IMR-90 (cell line): Measurements from ENCODE around the gene SLC45A2. TPM values are rescaled to one million over a fixed set of nuclear protein-coding genes. Genes with fewer than 3 reads are reported as not detected.

Experiments
- ATAC-seq: fragments of 200-7000 bp; cut with Tn5 transposase; 2 replicates; pipeline ENCODE4 v1.9.1; 2020; ENCODE audit warnings: low read depth, mild to moderate bottlenecking, moderate library complexity
- BruUV-seq: library from RNA; stranded (reverse); fragments of 400-500 nt; replicated peaks from 2 replicates; lab custom pipeline; 2021; lab: Mats Ljungman, UMichigan
- CTCF ChIA-PET: fragments of 300-600 bp; formaldehyde crosslinking; extraction: SDS; loops from one replicate; lab custom pipeline; 2021; ENCODE audit warnings: antibody characterized with exemption; lab: Yijun Ruan, JAX
- POLR2A ChIA-PET: fragments of 300-600 bp; sonication (Branson Sonifier 250); formaldehyde crosslinking; loops from one replicate; lab custom pipeline; 2022; ENCODE audit warnings: antibody characterized with exemption; ENCODE audit not compliant: unreplicated experiment; lab: Charles Lee
- DNase-seq: peaks from one replicate; pipeline ENCODE4 v3.0.0; 2013
- H2AFZ ChIP-seq: replicated peaks from 2 replicates; pipeline ENCODE3; 2013; ENCODE audit warnings: low read length, mild to moderate bottlenecking; ENCODE audit not compliant: poor library complexity
- H2AK5ac ChIP-seq: 2 replicates; pipeline ENCODE4 v1.6.1; 2013; ENCODE audit warnings: low read depth, low read length, inconsistent platforms
- H2AK9ac ChIP-seq: replicated peaks from 2 replicates; pipeline ENCODE3; 2013; ENCODE audit warnings: mild to moderate bottlenecking, low read depth, low read length, moderate library complexity; ENCODE audit not compliant: poor library complexity
- H2BK120ac ChIP-seq: 2 replicates; pipeline ENCODE4 v1.6.1; 2013; ENCODE audit warnings: low read depth, low read length, inconsistent platforms
- H2BK15ac ChIP-seq: 3 replicates; pipeline ENCODE4 v1.6.1; 2013; ENCODE audit warnings: low read depth, low read length, inconsistent platforms
- H2BK20ac ChIP-seq: 2 replicates; pipeline ENCODE4 v1.6.1; 2013; ENCODE audit warnings: low read depth, mild to moderate bottlenecking, inconsistent platforms, low read length, moderate library complexity
- H2BK5ac ChIP-seq: 2 replicates; pipeline ENCODE4 v1.6.1; 2013; ENCODE audit warnings: mild to moderate bottlenecking, low read depth, low read length, inconsistent platforms; ENCODE audit not compliant: poor library complexity, severe bottlenecking
- H3K14ac ChIP-seq: replicated peaks from 2 replicates; pipeline ENCODE4 v1.6.1; 2013; ENCODE audit warnings: low read depth, low read length, inconsistent platforms
- H3K18ac ChIP-seq: 2 replicates; pipeline ENCODE4 v1.6.1; 2013; ENCODE audit warnings: low read depth, low read length, control low read depth
- H3K23ac ChIP-seq: 2 replicates; pipeline ENCODE4 v1.6.1; 2013; ENCODE audit warnings: low read depth, low read length, inconsistent platforms
- H3K27ac ChIP-seq: 2 replicates; pipeline ENCODE4 v1.5.1; 2013; ENCODE audit warnings: mild to moderate bottlenecking, control low read depth, low read length; ENCODE audit not compliant: insufficient read depth
- H3K27me3 ChIP-seq: 2 replicates; pipeline ENCODE4 v1.6.1; 2013; ENCODE audit warnings: low read length; ENCODE audit not compliant: control insufficient read depth, insufficient read depth
- H3K36me3 ChIP-seq: 2 replicates; pipeline ENCODE4 v1.6.1; 2013; ENCODE audit warnings: low read length, mixed read lengths; ENCODE audit not compliant: control insufficient read depth, insufficient read depth
- H3K4ac ChIP-seq: 2 replicates; pipeline ENCODE4 v1.6.1; 2013; ENCODE audit warnings: low read depth, low read length, inconsistent platforms
- H3K4me1 ChIP-seq: 2 replicates; pipeline ENCODE4 v1.6.1; 2013; ENCODE audit warnings: low read length, mixed read lengths; ENCODE audit not compliant: control insufficient read depth, insufficient read depth
- H3K4me2 ChIP-seq: 2 replicates; pipeline ENCODE4 v1.6.1; 2013; ENCODE audit warnings: low read depth, mild to moderate bottlenecking, control low read depth, low read length, moderate library complexity
- H3K4me3 ChIP-seq: 2 replicates; pipeline ENCODE4 v1.5.1; 2013; ENCODE audit warnings: low read depth, mild to moderate bottlenecking, control low read depth, low read length, moderate library complexity; ENCODE audit not compliant: insufficient read depth
- H3K56ac ChIP-seq: 2 replicates; pipeline ENCODE4 v1.6.1; 2013; ENCODE audit warnings: low read length, inconsistent platforms; ENCODE audit not compliant: insufficient read depth; ENCODE audit errors: extremely low read depth
- H3K79me1 ChIP-seq, 2 experiments: 2 replicates each; pipeline ENCODE4 v1.6.1; 2013; ENCODE audit warnings: low read length in 2 of 2, inconsistent platforms in 1 of 2, low read depth in 1 of 2
- H3K9ac ChIP-seq: 2 replicates; pipeline ENCODE4 v1.6.1; 2013; ENCODE audit warnings: low read depth, low read length, control low read depth
- H3K9me1 ChIP-seq: 2 replicates; pipeline ENCODE4 v1.6.1; 2013; ENCODE audit warnings: low read length, inconsistent platforms; ENCODE audit not compliant: insufficient read depth
- H3K9me3 ChIP-seq: 2 replicates; pipeline ENCODE4 v1.6.1; 2013; ENCODE audit warnings: low read length; ENCODE audit not compliant: control insufficient read depth, insufficient read depth
- H4K20me1 ChIP-seq: 2 replicates; pipeline ENCODE4 v1.6.1; 2013; ENCODE audit warnings: low read length, inconsistent platforms; ENCODE audit not compliant: insufficient read depth
- H4K5ac ChIP-seq: 2 replicates; pipeline ENCODE4 v1.6.1; 2013; ENCODE audit warnings: mild to moderate bottlenecking, low read depth, low read length, control low read depth
- H4K8ac ChIP-seq, 2 experiments: 2 replicates each; pipeline ENCODE4 v1.6.1; 2013; ENCODE audit warnings: low read depth in 2 of 2, low read length in 2 of 2, control low read depth in 1 of 2, inconsistent platforms in 1 of 2
- H4K91ac ChIP-seq: 2 replicates; pipeline ENCODE4 v1.6.1; 2013; ENCODE audit warnings: low read depth, low read length, inconsistent platforms; ENCODE audit not compliant: insufficient read depth
- BHLHE40 ChIP-seq: fragments of 150-350 bp; IDR thresholded peaks from 2 replicates; pipeline ENCODE4 v1.6.1; 2016; ENCODE audit warnings: mild to moderate bottlenecking, low read depth, low read length
- CEBPB ChIP-seq: IDR thresholded peaks from 2 replicates; pipeline ENCODE4 v1.6.1; 2012; ENCODE audit warnings: low read depth, low read length, improper control_type of control experiment
- CHD1 ChIP-seq: IDR thresholded peaks from 2 replicates; pipeline ENCODE4 v1.6.1; 2012; ENCODE audit warnings: low read depth, low read length, improper control_type of control experiment
- CTCF ChIP-seq: conservative IDR thresholded peaks from 2 replicates; pipeline ENCODE4 v1.5.1; 2012; ENCODE audit warnings: mild to moderate bottlenecking, low read depth, low read length, improper control_type of control experiment
- ELK1 ChIP-seq: fragments of 150-350 bp; IDR thresholded peaks from 2 replicates; pipeline ENCODE4 v1.6.1; 2016; ENCODE audit warnings: low read depth, mild to moderate bottlenecking, low read length, moderate library complexity, borderline replicate concordance
- FOS ChIP-seq: fragments of 150-350 bp; IDR thresholded peaks from 2 replicates; pipeline ENCODE4 v1.6.1; 2016; ENCODE audit warnings: low read depth, low read length
- MAZ ChIP-seq: IDR thresholded peaks from 2 replicates; pipeline ENCODE4 v1.6.1; 2012; ENCODE audit warnings: low read depth, mild to moderate bottlenecking, low read length, improper control_type of control experiment, moderate library complexity, borderline replicate concordance
- MXI1 ChIP-seq: IDR thresholded peaks from 2 replicates; pipeline ENCODE4 v1.6.1; 2012; ENCODE audit warnings: low read depth, mild to moderate bottlenecking, low read length, moderate library complexity, borderline replicate concordance
- NFE2L2 ChIP-seq: fragments of 150-350 bp; IDR thresholded peaks from 2 replicates; pipeline ENCODE4 v1.6.1; 2016; ENCODE audit warnings: low read depth, mild to moderate bottlenecking, low read length
- POLR2A ChIP-seq: IDR thresholded peaks from 2 replicates; pipeline ENCODE4 v1.6.1; 2012; ENCODE audit warnings: mild to moderate bottlenecking, low read depth, low read length
- RAD21 ChIP-seq: IDR thresholded peaks from 2 replicates; pipeline ENCODE4 v1.6.1; 2012; ENCODE audit warnings: low read length, improper control_type of control experiment
- RCOR1 ChIP-seq: IDR thresholded peaks from 2 replicates; pipeline ENCODE4 v1.6.1; 2012; ENCODE audit warnings: mild to moderate bottlenecking, low read length, improper control_type of control experiment; ENCODE audit not compliant: insufficient replicate concordance
- RFX5 ChIP-seq: IDR thresholded peaks from 2 replicates; pipeline ENCODE4 v1.8.0; 2012; ENCODE audit warnings: low read depth, mild to moderate bottlenecking, low read length, moderate library complexity
- SMC3 ChIP-seq: fragments of 150-350 bp; IDR thresholded peaks from 2 replicates; pipeline ENCODE4 v1.6.1; 2016; ENCODE audit warnings: low read depth, mild to moderate bottlenecking, antibody characterized with exemption, low read length, moderate library complexity
- WGBS, 2 experiments: methylation state at CpG; one replicate each; pipeline versions ENCODE4 v1.1.5 to v1.1.7; 2013; ENCODE audit warnings: missing lambda C conversion rate in 2 of 2; ENCODE audit not compliant: insufficient read length in 1 of 2; ENCODE audit errors: extremely low coverage in 2 of 2; 5-methylcytosine and 5-hydroxymethylcytosine counted together
- dilution Hi-C: fragments of 300-500 bp; cut with HindIII; formaldehyde crosslinking; loops from one replicate; pipeline ENCODE4 v1.14.3; 2018; ENCODE audit warnings: low sequenced_read_pairs; ENCODE audit not compliant: unreplicated experiment
- in situ Hi-C: fragments of 300-500 bp; cut with MboI; formaldehyde crosslinking; loops from 3 replicates; pipeline ENCODE4 v1.14.3; 2019; ENCODE audit warnings: low sequenced_read_pairs, inconsistent platforms, mixed read lengths
- intact Hi-C: fragments of 100-400 bp; cut with micrococcal nuclease; formaldehyde crosslinking; loops from 2 replicates; pipeline ENCODE4 v1.10.0; 2022
- polyA plus RNA-seq, 3 experiments: library from polyadenylated mRNA; depleted of rRNA; stranded (reverse); fragments of >200 nt; gene quantifications; 2 replicates each; pipeline ENCODE4 v1.2.3, GENCODE V29; 2012; ENCODE audit warnings: low replicate concordance in 1 of 3
- total RNA-seq: library from RNA; depleted of rRNA; stranded (reverse); fragments of >200 nt; gene quantifications from 2 replicates; pipeline ENCODE4 v1.2.3, GENCODE V29; 2012
- TF ChIP-seq, protein P1 (sequence below): fragments of 150-350 bp; IDR thresholded peaks from 2 replicates; pipeline ENCODE4 v1.6.1; 2017; ENCODE audit warnings: mild to moderate bottlenecking, antibody characterized with exemption, low read length, low read depth

SLC45A2 gene
- total and polyA plus RNA-seq, 2 of the 4 experiments (the other 2 are of a cell fraction): 0.07 TPM; not detected in 1

GRCh38 chr5:34009610-34010009 lies 25.1 kb upstream of the SLC45A2 start:
- H3K4ac ChIP-seq: no peak overlapping the region
- H2BK120ac ChIP-seq: no peak overlapping the region
- no peak for TF ChIP-seq NFE2L2
- TF ChIP-seq ELK1: no peak
- TF ChIP-seq RFX5: no peak
- no peak for TF ChIP-seq RCOR1
- TF ChIP-seq RAD21: no peak
- TF ChIP-seq, protein P1, sequence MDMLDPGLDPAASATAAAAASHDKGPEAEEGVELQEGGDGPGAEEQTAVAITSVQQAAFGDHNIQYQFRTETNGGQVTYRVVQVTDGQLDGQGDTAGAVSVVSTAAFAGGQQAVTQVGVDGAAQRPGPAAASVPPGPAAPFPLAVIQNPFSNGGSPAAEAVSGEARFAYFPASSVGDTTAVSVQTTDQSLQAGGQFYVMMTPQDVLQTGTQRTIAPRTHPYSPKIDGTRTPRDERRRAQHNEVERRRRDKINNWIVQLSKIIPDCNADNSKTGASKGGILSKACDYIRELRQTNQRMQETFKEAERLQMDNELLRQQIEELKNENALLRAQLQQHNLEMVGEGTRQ: no peak
- TF ChIP-seq POLR2A: no peak
- no peak for TF ChIP-seq CTCF
- no peak for TF ChIP-seq BHLHE40
- no peak for TF ChIP-seq SMC3
- TF ChIP-seq FOS: no peak
- no peak for TF ChIP-seq MAZ
- no peak for TF ChIP-seq CEBPB
- no peak for TF ChIP-seq CHD1
- no peak for TF ChIP-seq MXI1
- H3K9me3 ChIP-seq: no peaks in the 10 kb centered on the region
- peaks cover 12 to 16% of the 10 kb centered on the region in 2 experiments; a peak in 3 of 4 replicates for H3K79me1 ChIP-seq
- H3K18ac ChIP-seq: no peak overlapping the region
- H4K8ac ChIP-seq: no peak overlapping the region
- dilution Hi-C loops (no loop called here), in situ Hi-C loops (no loop called here), intact Hi-C loops (no loop called here)
- no peaks in the 10 kb centered on the region for H4K20me1 ChIP-seq
- ATAC-seq (no peak), DNase-seq (no peak)
- H2AFZ ChIP-seq: no peak overlapping the region
- H3K27me3 ChIP-seq: no peaks in the 10 kb centered on the region
- no peak overlapping the region for H4K91ac ChIP-seq
- no peaks in the 10 kb centered on the region for H3K36me3 ChIP-seq
- no peak overlapping the region for H3K27ac ChIP-seq
- ChIA-PET CTCF (no interaction called here), POLR2A (no interaction called here)
- WGBS, 2 experiments: no CpG with 5 or more reads among the region's 1 CpG
- no peak overlapping the region for H2BK5ac ChIP-seq
- no peak overlapping the region for H2BK15ac ChIP-seq
- no peak overlapping the region for H3K23ac ChIP-seq
- H3K56ac ChIP-seq: no peak overlapping the region
- H3K9ac ChIP-seq: no peak overlapping the region
- H2AK9ac ChIP-seq: no peak overlapping the region
- no peak overlapping the region for H4K5ac ChIP-seq
- peaks cover 4% of the 10 kb centered on the region for H3K4me1 ChIP-seq
- no TSS peak for BruUV-seq
- no peak overlapping the region for H3K14ac ChIP-seq
- H3K9me1 ChIP-seq: peaks cover 3% of the 10 kb centered on the region; the same call in 1 of the 2 replicates
- H2BK20ac ChIP-seq: no peak overlapping the region
- no peak overlapping the region for H3K4me3 ChIP-seq
- no peak overlapping the region for H3K4me2 ChIP-seq
- H2AK5ac ChIP-seq: no peak overlapping the region
